ENCODE measurements around the gene TMEFF2.
"Not testable (repeated sequence)": the region's sequence is repeated elsewhere in the genome, so short reads cannot be mapped to it uniquely, and the experiment has no call there.

DNA sequence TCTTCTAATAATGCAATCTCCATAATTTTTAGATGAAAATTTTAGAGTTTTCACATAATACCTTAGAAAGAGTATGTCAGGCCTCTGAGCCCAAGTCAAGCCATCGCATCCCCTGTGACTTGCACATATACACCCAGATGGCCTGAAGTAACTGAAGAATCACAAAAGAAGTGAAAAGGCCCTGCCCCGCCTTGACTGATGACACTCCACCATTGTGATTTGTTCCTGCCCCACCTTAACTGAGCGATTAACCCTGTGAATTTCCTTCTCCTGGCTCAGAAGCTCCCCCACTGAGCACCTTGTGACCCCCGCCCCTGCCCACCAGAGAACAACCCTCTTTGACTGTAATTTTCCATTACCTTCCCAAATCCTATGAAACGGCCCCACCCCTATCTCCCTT is 64.4 kb downstream of the TMEFF2 start:
- TF ChIP-seq, protein P1, sequence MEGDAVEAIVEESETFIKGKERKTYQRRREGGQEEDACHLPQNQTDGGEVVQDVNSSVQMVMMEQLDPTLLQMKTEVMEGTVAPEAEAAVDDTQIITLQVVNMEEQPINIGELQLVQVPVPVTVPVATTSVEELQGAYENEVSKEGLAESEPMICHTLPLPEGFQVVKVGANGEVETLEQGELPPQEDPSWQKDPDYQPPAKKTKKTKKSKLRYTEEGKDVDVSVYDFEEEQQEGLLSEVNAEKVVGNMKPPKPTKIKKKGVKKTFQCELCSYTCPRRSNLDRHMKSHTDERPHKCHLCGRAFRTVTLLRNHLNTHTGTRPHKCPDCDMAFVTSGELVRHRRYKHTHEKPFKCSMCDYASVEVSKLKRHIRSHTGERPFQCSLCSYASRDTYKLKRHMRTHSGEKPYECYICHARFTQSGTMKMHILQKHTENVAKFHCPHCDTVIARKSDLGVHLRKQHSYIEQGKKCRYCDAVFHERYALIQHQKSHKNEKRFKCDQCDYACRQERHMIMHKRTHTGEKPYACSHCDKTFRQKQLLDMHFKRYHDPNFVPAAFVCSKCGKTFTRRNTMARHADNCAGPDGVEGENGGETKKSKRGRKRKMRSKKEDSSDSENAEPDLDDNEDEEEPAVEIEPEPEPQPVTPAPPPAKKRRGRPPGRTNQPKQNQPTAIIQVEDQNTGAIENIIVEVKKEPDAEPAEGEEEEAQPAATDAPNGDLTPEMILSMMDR (IDR thresholded peaks at IDR 0.05), result not testable (repeated sequence)
- not testable (repeated sequence) for TF ChIP-seq POLR2AphosphoS5 (IDR thresholded peaks at IDR 0.05)

Measured in prostate gland (tissue), 2 donors.